GM23338 (cell line): Measurements from ENCODE around the gene KIAA1217. TPM values are rescaled to one million over a fixed set of nuclear protein-coding genes. Genes with fewer than 3 reads are reported as not detected.

Source experiments
- ATAC-seq: fragments of 200-7000 bp; cut with Tn5 transposase; 3 replicates; pipeline ENCODE4 v1.9.1; 2020
- DNase-seq: peaks from one replicate; pipeline ENCODE4 v3.0.0-alpha.2; 2015; ENCODE audit warnings: low spot score
- H2AFZ ChIP-seq: fragments of 200-600 bp; sonication (generic); 2 replicates; pipeline ENCODE4 v1.8.0; 2016; ENCODE audit warnings: antibody characterized with exemption, mild to moderate bottlenecking, moderate library complexity
- H3F3A ChIP-seq: fragments of 200-600 bp; sonication (generic); replicated peaks from 2 replicates; pipeline ENCODE4 v1.8.0; 2017; ENCODE audit warnings: antibody characterized with exemption, mixed run types, low read depth
- H3K27ac ChIP-seq: fragments of 200-600 bp; sonication (generic); 2 replicates; pipeline ENCODE4 v1.6.1; 2016; ENCODE audit warnings: low read depth
- H3K27me3 ChIP-seq: fragments of 200-600 bp; sonication (generic); 2 replicates; pipeline ENCODE4 v1.8.0; 2016; ENCODE audit warnings: mild to moderate bottlenecking, mixed run types, moderate library complexity; ENCODE audit not compliant: insufficient read depth
- H3K36me3 ChIP-seq: fragments of 200-600 bp; sonication (generic); 2 replicates; pipeline ENCODE4 v1.8.0; 2016; ENCODE audit warnings: mild to moderate bottlenecking; ENCODE audit not compliant: insufficient read depth
- H3K4me1 ChIP-seq: fragments of 200-600 bp; sonication (generic); 2 replicates; pipeline ENCODE4 v1.8.0; 2016; ENCODE audit warnings: mild to moderate bottlenecking, moderate library complexity; ENCODE audit not compliant: insufficient read depth
- H3K4me2 ChIP-seq: fragments of 200-600 bp; sonication (generic); 2 replicates; pipeline ENCODE4 v1.7.1; 2017; ENCODE audit warnings: mixed run types
- H3K4me3 ChIP-seq: fragments of 200-600 bp; sonication (generic); 2 replicates; pipeline ENCODE4 v1.6.1; 2016; ENCODE audit warnings: mixed run types
- H3K79me2 ChIP-seq: fragments of 200-600 bp; sonication (generic); replicated peaks from 2 replicates; pipeline ENCODE4 v1.8.0; 2017; ENCODE audit warnings: mild to moderate bottlenecking; ENCODE audit not compliant: insufficient read depth
- H3K9me2 ChIP-seq: fragments of 200-600 bp; sonication (generic); 2 replicates; pipeline ENCODE4 v1.8.0; 2017; ENCODE audit not compliant: insufficient read depth
- H4K20me1 ChIP-seq: fragments of 200-600 bp; sonication (generic); replicated peaks from 2 replicates; pipeline ENCODE4 v1.8.0; 2017; ENCODE audit warnings: mild to moderate bottlenecking; ENCODE audit not compliant: insufficient read depth
- H3K27ac Mint-ChIP-seq: 2 replicates; pipeline ENCODE4 v1.8.0; 2020; ENCODE audit warnings: inconsistent platforms, mild to moderate bottlenecking, moderate library complexity, mixed read lengths
- H3K27me3 Mint-ChIP-seq: 3 replicates; pipeline ENCODE4 v1.8.0; 2022; ENCODE audit warnings: low read depth, mild to moderate bottlenecking, moderate library complexity, mixed read lengths, inconsistent platforms; ENCODE audit not compliant: insufficient read depth, poor library complexity
- H3K36me3 Mint-ChIP-seq: 3 replicates; pipeline ENCODE4 v1.8.0; 2021; ENCODE audit warnings: low read depth, mild to moderate bottlenecking, inconsistent platforms, moderate library complexity, mixed read lengths
- H3K4me1 Mint-ChIP-seq: 3 replicates; pipeline ENCODE4 v1.8.0; 2020; ENCODE audit warnings: mild to moderate bottlenecking, inconsistent platforms, mixed read lengths
- H3K4me3 Mint-ChIP-seq: 3 replicates; pipeline ENCODE4 v1.8.0; 2021; ENCODE audit warnings: moderate library complexity, mild to moderate bottlenecking, inconsistent platforms, mixed read lengths
- H3K9me3 Mint-ChIP-seq: 3 replicates; pipeline ENCODE4 v1.8.0; 2020; ENCODE audit warnings: moderate library complexity, mild to moderate bottlenecking, inconsistent platforms, mixed read lengths
- CREB1 ChIP-seq: fragments of 250-450 bp; sonication (Bioruptor Pico); IDR thresholded peaks from 2 replicates; pipeline ENCODE4 v1.5.0; 2020; ENCODE audit warnings: low read depth, mild to moderate bottlenecking, moderate library complexity
- CTCF ChIP-seq, 2 experiments: fragments of 200-600 bp in 1 of 2; sonication (generic) in 1 of 2; conservative IDR thresholded peaks; 2 replicates each; pipeline versions ENCODE4 v1.5.1 to v1.6.1; 2016 to 2017; ENCODE audit warnings: antibody characterized with exemption in 2 of 2, low read depth in 2 of 2, mild to moderate bottlenecking in 2 of 2, moderate library complexity in 1 of 2
- EZH2 ChIP-seq: fragments of 200-600 bp; sonication (generic); IDR thresholded peaks from one replicate; pipeline ENCODE4 v1.8.0; 2017; ENCODE audit warnings: antibody characterized with exemption, mild to moderate bottlenecking, low read depth; ENCODE audit not compliant: unreplicated experiment
- EZH2phosphoT487 ChIP-seq: fragments of 200-600 bp; sonication (generic); IDR thresholded peaks from one replicate; pipeline ENCODE4 v1.8.1; 2018; ENCODE audit warnings: antibody characterized with exemption; ENCODE audit not compliant: unreplicated experiment
- JUNB ChIP-seq: IDR thresholded peaks from one replicate; pipeline ENCODE4 v1.6.1; 2016; ENCODE audit warnings: antibody characterized with exemption; ENCODE audit not compliant: unreplicated experiment
- NANOG ChIP-seq: IDR thresholded peaks from 2 replicates; pipeline ENCODE4 v1.6.1; 2016; ENCODE audit warnings: antibody characterized with exemption, borderline replicate concordance
- POLR2AphosphoS5 ChIP-seq: IDR thresholded peaks from 2 replicates; pipeline ENCODE4 v1.6.1; 2016; ENCODE audit warnings: antibody characterized with exemption, low read depth
- STAT1 ChIP-seq: IDR thresholded peaks from one replicate; pipeline ENCODE4 v1.6.1; 2016; ENCODE audit warnings: antibody characterized with exemption; ENCODE audit not compliant: unreplicated experiment
- ZNF114 ChIP-seq: fragments of 250-450 bp; sonication (Bioruptor Pico); IDR thresholded peaks from 2 replicates; pipeline ENCODE4 v1.5.0; 2020; ENCODE audit warnings: mild to moderate bottlenecking, moderate library complexity
- ZNF331 ChIP-seq: fragments of 250-450 bp; sonication (Bioruptor Pico); IDR thresholded peaks from 2 replicates; pipeline ENCODE4 v1.5.0; 2020; ENCODE audit warnings: low read depth, mild to moderate bottlenecking, moderate library complexity
- ZNF462 ChIP-seq: fragments of 250-450 bp; sonication (Bioruptor Pico); IDR thresholded peaks from 2 replicates; pipeline ENCODE4 v1.5.0; 2020; ENCODE audit warnings: mild to moderate bottlenecking, moderate library complexity
- polyA plus RNA-seq: library from polyadenylated mRNA; unstranded; fragments of >200 nt; fragmentation: Nextera tagmentation; extraction: Ambion mirVana; gene quantifications from 2 replicates; pipeline ENCODE4 v1.2.1, GENCODE V29; 2016
- total RNA-seq: library from RNA; depleted of rRNA; stranded (reverse); fragments of >200 nt; shearing (Covaris generic); gene quantifications from 2 replicates; pipeline ENCODE4 v1.2.3, GENCODE V29; 2014
- TF ChIP-seq, protein P1 (sequence below): IDR thresholded peaks from 2 replicates; pipeline ENCODE4 v1.6.1; 2016; ENCODE audit warnings: antibody characterized with exemption
- TF ChIP-seq, protein P2 (sequence below): IDR thresholded peaks from one replicate; pipeline ENCODE4 v1.6.1; 2018; ENCODE audit warnings: antibody characterized with exemption; ENCODE audit not compliant: unreplicated experiment

The KIAA1217 gene
- total and polyA plus RNA-seq, 2 experiments from 2014 or later = 6.4 to 9.1 TPM

DNA sequence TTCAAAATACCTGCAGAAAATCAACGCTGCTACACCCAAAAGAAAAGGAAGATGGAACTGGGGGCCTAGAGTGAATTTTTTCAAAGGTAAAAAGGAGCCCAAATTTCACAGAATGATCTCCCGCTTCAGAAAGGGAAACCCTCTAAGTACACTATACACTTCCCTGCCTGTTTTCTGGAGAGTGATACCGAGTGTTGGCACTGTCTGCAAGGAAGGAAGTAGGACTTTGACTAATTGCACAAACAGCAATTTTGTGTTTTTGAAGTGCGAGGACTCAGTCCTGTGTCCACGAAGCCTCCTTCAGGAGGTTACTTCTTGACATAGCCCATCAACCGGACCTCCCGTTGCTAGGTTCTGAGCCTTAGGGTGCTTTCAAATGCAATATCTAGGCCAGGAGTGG is 106.3 kb downstream of the KIAA1217 start:
- no peak overlapping the region for H3K4me3 ChIP-seq
- H3K4me2 ChIP-seq = no peak overlapping the region
- Mint-ChIP-seq H3K27me3 (peaks cover 2% of the 10 kb centered on the region), H3K4me1 (peaks cover 6% of the 10 kb centered on the region), H3K36me3 (no peaks in the 10 kb centered on the region; the same call in 2 of the 3 replicates), H3K27ac (no peak overlapping the region), H3K4me3 (no peak overlapping the region), H3K9me3 (no peaks in the 10 kb centered on the region)
- H3K79me2 ChIP-seq = no peaks in the 10 kb centered on the region
- no peaks in the 10 kb centered on the region for H3K36me3 ChIP-seq
- 0 out of 2 replicates have a peak, but pooled peaks cover 3% of the 10 kb centered on the region for H3K9me2 ChIP-seq
- no peak for DNase-seq
- H2AFZ ChIP-seq = no peak overlapping the region
- H3K4me1 ChIP-seq = peaks cover 3% of the 10 kb centered on the region; the same call in 1 of the 2 replicates
- no peaks in the 10 kb centered on the region for H3K27me3 ChIP-seq
- no peak for ATAC-seq
- H4K20me1 ChIP-seq = no peaks in the 10 kb centered on the region
- no peak overlapping the region for H3K27ac ChIP-seq
- no peaks in the 10 kb centered on the region for H3F3A ChIP-seq
- TF ChIP-seq POLR2AphosphoS5 (no peak), EZH2 (no peak), NANOG (no peak), ZNF114 (CRISPR knock-in tag) (no peak), EZH2phosphoT487 (no peak), CREB1 (no peak), STAT1 (no peak), JUNB (no peak), ZNF462 (no peak), ZNF331 (no peak), CTCF (conservative IDR thresholded peaks at IDR 0.05; ENCODE audit: low read depth in 2 of 2) (no peak)
- TF ChIP-seq, protein P1, sequence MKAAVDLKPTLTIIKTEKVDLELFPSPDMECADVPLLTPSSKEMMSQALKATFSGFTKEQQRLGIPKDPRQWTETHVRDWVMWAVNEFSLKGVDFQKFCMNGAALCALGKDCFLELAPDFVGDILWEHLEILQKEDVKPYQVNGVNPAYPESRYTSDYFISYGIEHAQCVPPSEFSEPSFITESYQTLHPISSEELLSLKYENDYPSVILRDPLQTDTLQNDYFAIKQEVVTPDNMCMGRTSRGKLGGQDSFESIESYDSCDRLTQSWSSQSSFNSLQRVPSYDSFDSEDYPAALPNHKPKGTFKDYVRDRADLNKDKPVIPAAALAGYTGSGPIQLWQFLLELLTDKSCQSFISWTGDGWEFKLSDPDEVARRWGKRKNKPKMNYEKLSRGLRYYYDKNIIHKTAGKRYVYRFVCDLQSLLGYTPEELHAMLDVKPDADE = no peak
- TF ChIP-seq, protein P2, sequence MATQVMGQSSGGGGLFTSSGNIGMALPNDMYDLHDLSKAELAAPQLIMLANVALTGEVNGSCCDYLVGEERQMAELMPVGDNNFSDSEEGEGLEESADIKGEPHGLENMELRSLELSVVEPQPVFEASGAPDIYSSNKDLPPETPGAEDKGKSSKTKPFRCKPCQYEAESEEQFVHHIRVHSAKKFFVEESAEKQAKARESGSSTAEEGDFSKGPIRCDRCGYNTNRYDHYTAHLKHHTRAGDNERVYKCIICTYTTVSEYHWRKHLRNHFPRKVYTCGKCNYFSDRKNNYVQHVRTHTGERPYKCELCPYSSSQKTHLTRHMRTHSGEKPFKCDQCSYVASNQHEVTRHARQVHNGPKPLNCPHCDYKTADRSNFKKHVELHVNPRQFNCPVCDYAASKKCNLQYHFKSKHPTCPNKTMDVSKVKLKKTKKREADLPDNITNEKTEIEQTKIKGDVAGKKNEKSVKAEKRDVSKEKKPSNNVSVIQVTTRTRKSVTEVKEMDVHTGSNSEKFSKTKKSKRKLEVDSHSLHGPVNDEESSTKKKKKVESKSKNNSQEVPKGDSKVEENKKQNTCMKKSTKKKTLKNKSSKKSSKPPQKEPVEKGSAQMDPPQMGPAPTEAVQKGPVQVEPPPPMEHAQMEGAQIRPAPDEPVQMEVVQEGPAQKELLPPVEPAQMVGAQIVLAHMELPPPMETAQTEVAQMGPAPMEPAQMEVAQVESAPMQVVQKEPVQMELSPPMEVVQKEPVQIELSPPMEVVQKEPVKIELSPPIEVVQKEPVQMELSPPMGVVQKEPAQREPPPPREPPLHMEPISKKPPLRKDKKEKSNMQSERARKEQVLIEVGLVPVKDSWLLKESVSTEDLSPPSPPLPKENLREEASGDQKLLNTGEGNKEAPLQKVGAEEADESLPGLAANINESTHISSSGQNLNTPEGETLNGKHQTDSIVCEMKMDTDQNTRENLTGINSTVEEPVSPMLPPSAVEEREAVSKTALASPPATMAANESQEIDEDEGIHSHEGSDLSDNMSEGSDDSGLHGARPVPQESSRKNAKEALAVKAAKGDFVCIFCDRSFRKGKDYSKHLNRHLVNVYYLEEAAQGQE = no peak
